HG03064 (cell line): ENCODE results near the gene LUC7L.

ENCODE experiments used
- ATAC-seq: cut with Tn5 transposase; IDR thresholded peaks from one replicate; pipeline ENCODE4 v1.9.1; 2021; ENCODE audit warnings: low read depth; ENCODE audit not compliant: unreplicated experiment

LUC7L gene

DNA sequence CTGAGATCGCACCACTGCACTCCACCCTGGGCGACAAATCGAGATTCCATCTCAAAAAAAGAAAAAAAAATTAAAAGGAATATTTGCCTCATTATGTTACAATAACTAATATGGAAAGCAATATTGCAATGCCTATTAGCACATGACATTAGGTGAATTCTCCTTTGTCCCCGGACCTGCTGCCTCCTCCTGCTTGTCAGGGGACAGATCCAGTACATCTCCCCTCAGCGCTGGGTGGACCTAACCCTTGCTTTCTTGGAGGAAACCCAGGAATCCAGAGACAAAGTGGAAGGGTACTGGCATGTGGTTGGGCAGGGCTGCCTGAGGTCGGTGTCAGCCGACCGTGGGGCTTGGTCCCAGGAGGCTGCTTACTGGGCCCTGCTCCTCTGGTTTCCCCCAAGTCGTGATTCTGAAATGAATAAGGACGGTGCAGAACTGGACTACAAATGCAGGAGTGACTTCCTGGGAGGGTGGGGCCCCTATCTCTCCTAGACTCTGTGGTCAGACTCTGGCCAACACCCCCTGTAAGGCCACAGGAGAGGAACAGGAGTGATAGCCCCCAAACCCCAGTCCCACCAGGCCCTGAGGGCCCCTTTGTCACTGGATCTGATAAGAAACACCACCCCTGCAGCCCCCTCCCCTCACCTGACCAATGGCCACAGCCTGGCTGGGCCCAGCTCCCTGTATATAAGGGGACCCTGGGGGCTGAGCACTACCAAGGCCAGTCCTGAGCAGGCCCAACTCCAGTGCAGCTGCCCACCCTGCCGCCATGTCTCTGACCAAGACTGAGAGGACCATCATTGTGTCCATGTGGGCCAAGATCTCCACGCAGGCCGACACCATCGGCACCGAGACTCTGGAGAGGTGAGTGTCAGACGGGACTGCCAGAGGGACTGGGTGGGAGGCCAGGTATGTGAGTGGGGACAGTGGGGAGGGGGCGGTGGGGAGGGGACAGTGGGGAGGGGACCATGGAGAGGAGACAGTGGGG is 76.8 kb downstream of the LUC7L start, which contains the start of gene HBZ:
TSS of gene HBZ (plus strand) at position 504 of the 988 bp plus-strand sequence. CDS start at position 770, 266 bp downstream.
- no peak for ATAC-seq

DNA sequence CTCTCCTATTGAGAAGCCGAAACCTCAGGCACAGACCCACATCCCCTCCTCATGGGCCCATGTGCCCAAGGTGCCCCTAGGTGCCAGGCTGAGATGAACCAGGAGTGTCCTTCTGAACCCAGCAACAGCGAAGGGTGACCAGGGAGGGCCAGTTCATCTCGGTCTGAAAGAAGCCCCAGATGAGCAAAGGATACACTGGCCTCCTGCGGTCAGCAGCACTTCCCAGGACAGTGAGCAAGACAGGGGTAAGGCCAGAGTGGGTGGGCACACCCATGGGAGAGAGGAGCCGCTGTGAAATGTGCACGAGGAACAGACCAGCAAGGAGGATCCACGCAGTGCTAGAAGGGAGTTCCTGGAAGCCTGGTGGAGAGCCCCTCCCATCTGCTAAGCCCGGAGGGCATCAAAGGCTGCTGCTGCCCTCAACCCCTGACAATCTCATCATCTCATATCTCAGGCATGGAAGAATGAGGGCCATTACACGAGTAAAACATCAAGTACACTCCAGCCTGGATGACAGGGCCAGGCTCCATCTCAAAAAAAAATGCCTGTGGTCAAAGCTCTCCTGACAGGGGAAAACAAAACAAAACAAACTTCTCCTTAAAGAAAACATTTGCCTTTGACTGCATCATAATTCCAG is 80.1 kb downstream of the LUC7L start:
- no peak for ATAC-seq

DNA sequence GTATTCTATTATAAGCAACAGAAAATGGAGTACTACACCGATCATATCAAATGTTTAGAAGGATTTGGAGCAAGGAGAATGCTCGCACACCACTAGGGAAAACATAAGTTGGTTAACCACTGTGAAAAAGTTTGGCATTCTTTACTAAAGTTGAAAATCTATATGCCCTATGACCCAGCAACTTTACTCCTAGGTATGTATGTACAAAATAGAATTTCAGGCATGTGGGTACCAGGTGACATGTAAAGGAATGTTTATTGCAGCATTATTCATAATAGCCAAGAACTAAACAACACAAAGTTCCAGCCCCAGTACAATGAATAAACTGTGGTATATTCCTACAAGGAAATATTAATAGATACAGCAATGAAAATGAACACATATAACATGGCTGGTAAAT is 82.6 kb downstream of the LUC7L start:
- no peak for ATAC-seq

DNA sequence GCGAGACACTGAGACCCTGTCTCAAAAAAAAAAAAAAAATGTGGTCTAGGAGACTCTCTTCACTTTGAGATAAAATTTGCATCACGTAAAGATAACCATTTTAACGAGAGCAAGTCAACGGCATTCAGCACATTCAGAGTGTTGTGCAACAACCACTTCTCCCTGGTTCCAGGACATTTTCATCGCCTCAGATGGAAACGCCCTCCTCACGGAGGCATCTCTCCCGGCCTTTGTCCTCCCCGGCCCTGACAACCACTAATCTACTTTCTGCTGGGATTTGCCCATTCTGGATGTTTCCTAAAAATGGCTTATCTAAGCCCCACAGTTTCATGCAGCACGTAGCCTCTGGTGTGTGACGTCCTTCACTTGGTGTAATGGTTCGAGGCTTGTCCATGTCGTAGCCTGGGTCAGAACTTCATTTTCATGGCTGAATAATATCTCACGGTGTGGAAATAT is 84.4 kb downstream of the LUC7L start:
- ATAC-seq = no peak

DNA sequence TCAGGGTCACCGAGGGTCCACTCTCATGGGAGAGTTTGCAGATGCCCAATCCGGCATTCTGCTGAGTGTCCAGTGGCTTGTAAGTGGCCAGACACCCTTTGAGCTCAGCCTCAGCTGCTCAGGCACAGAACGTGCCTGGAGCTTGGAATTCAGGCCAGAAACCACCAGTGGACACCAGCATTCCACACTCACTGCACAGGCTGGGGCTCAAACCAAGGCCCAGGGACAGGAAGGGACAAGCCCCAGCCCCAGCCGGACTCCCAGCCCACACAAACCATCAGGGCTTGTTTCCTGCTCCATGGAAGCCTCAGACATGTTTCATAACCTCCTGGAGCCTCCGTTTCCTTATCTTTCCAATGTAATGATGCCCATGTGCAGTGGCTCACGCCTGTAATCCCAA is 85.8 kb downstream of the LUC7L start:
- ATAC-seq = no peak

DNA sequence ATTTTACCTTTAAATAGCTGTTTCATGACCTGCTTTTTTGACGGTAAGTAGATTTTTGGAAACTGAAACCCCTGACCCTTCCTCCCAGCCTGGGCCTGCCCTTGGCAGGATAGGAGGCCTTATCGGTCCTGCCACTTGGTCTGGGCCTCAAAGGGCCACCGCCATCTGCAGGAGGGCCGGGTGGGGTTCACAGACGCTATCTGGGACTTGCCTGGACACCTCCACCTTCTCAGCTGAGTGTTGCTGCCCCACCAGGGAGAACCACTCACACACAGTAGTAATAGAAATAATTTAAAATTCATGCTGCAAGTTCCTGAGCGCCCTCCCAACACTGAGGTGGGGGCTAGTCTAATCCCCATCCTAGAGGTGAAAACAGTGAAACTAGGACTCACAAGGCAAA is 86.2 kb downstream of the LUC7L start:
- ATAC-seq = no peak

DNA sequence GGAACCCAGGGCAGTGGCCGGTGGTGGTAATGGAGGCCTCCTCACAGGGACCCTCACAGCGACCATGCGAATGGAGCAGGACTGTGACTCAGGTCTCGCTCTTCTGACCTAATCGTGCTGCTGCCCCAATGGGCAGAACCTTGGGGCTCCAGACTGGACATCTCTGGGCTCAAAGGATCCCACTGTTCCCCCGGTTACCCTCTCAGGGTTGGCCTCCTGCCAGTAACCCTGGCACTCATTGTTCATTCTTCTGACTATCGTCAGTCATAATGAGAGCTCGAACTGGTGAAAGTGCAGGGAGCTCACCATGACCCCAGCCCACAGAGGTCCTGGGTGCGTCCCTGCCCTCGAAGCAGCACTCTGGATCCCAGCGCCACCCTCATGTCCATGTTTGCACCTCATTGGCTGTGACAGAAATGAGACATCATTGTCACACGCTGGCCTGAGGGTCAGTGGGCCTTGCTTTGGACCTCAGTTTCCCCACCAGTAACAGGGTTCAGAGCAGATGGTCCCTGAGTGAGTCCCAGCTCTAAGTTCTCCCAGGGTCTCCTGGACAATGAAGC is 86.8 kb downstream of the LUC7L start:
- ATAC-seq = no peak

DNA sequence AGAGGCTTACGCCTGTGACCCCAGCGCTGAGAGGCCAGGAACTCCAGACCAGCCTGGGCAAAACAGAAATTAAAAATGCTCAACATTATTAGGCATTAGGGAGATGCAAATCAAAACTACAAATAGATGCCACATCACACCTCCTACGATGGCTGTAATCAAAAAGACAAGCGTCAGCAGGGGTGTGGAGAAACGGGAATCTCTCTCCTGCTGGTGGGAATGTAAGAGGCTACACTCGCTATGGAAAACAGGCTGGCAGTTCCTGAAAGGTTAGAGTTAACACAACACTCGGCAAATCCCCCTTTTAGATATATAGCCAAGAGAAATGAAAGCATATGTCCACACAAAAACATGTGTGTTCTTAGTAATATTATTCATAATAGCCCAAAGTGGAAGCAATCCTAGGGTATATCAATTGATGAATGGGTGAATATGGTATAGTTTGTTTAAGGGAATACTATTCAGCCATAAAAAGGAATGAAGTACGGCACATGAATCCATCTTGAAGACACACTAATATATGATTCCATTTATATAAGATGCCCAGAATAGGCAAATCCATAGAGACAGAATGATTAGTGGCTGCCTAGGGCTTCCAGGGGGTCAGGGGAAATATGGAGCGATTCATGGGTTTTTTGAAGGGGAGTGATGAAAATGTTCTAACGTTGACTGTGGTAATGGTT is 88.9 kb downstream of the LUC7L start:
- ATAC-seq = no peak
